COLO668 (cell line): ENCODE measurements around the gene ARHGEF11.
"Not testable (repeated sequence)": the region's sequence is repeated elsewhere in the genome, so short reads cannot be mapped to it uniquely, and the experiment has no call there.

ENCODE experiments used
- DNase-seq: peaks from one replicate; lab custom pipeline; 2025; ENCODE audit not compliant: unreplicated experiment; lab: John Stamatoyannopoulos, UW

The ARHGEF11 gene

GRCh38 chr1:156931974-156932710 is 113.4 kb downstream of the ARHGEF11 start:
- DNase-seq, result no peak

GRCh38 chr1:156931211-156931952 is 114.2 kb downstream of the ARHGEF11 start:
- DNase-seq, result no peak

- DNase-seq, result no peak
Measured at GRCh38 chr1:156930483-156930882, 115.1 kb downstream of the ARHGEF11 start.

- no peak for DNase-seq
Measured at GRCh38 chr1:156929596-156930238, 115.8 kb downstream of the ARHGEF11 start.

GRCh38 chr1:156928043-156928602 is 117.4 kb downstream of the ARHGEF11 start:
- no peak for DNase-seq

GRCh38 chr1:156927215-156928042 is 118.1 kb downstream of the ARHGEF11 start:
- DNase-seq, result peak; percentile 80

- DNase-seq, result not testable (repeated sequence)
Measured at GRCh38 chr1:156926695-156927094, 118.8 kb downstream of the ARHGEF11 start.

- peak; percentile 16 for DNase-seq
Measured at GRCh38 chr1:156926175-156926574, 119.4 kb downstream of the ARHGEF11 start.

- DNase-seq, result no peak
Measured at GRCh38 chr1:156925154-156926010, 120.2 kb downstream of the ARHGEF11 start.

GRCh38 chr1:156924478-156925153 is 120.9 kb downstream of the ARHGEF11 start:
- DNase-seq, result no peak

GRCh38 chr1:156923670-156924477 is 121.7 kb downstream of the ARHGEF11 start:
- no peak for DNase-seq

- DNase-seq, result peak; percentile 55
Measured at GRCh38 chr1:156922986-156923669, 122.4 kb downstream of the ARHGEF11 start.

- no peak for DNase-seq
Measured at GRCh38 chr1:156921053-156921529, 124.5 kb downstream of the ARHGEF11 start.

GRCh38 chr1:156920233-156921052 is 125.1 kb downstream of the ARHGEF11 start, which contains the start of gene LRRC71:
LRRC71 (plus strand) TSS chr1:156920632; CDS start chr1:156920804, 172 bp downstream.
- peak; percentile 63 for DNase-seq

GRCh38 chr1:156914440-156914856 is 131.1 kb downstream of the ARHGEF11 start:
- DNase-seq, result no peak

- no peak for DNase-seq
Measured at GRCh38 chr1:156913809-156914387, 131.6 kb downstream of the ARHGEF11 start.
